HG03135 (cell line): ENCODE results near the gene LRRC25.
"Not testable (repeated sequence)": the region's sequence is repeated elsewhere in the genome, so short reads cannot be mapped to it uniquely, and the experiment has no call there.

Experiments
- ATAC-seq: cut with Tn5 transposase; IDR thresholded peaks from one replicate; pipeline ENCODE4 v1.9.1; 2021; ENCODE audit warnings: mild to moderate bottlenecking, moderate library complexity; ENCODE audit not compliant: unreplicated experiment

The LRRC25 gene

GRCh38 chr19:18383622-18384021, 13.8 kb downstream of the LRRC25 start:
- not testable (repeated sequence) for ATAC-seq

DNA sequence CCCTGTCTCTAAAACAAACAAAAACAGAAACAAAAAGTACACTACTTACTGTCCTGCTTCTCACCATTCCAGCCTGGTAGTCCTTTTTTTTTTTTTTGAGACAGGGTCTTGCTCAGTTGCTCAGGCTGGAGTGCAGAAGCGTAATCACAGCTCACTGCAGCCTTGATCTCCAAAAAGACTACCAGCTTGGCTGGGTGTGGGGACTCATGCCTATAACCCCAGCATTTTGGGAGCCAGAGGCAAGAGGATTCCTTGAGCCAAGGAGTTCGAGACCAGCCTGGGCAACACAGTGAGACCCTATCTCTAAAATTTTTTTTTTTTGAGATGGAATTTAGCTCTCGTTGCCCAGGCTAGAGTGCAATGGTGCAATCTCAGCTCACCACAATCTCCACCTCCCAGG, 16.6 kb downstream of the LRRC25 start:
- ATAC-seq, result no peak

GRCh38 chr19:18379803-18380747, 17.3 kb downstream of the LRRC25 start:
- no peak for ATAC-seq

DNA sequence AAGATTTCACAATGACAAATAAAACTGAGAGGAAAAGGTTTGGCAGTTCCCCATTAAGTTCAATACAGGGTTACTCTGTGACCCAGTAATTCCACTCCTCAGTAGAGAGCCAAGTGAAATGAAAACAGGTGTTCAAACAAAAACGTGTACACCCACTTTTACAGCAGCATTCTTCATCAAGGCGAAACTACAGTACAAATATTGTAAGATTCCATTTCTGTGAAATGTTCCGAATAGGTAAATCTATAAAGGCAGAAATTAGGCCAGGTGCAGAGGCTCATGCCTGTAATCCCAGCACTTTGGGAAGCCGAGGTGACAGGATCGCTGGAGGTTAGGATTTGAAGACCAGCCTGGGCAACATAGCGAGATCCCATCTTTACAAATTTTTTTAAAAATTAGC, 20.4 kb downstream of the LRRC25 start:
- no peak for ATAC-seq

DNA sequence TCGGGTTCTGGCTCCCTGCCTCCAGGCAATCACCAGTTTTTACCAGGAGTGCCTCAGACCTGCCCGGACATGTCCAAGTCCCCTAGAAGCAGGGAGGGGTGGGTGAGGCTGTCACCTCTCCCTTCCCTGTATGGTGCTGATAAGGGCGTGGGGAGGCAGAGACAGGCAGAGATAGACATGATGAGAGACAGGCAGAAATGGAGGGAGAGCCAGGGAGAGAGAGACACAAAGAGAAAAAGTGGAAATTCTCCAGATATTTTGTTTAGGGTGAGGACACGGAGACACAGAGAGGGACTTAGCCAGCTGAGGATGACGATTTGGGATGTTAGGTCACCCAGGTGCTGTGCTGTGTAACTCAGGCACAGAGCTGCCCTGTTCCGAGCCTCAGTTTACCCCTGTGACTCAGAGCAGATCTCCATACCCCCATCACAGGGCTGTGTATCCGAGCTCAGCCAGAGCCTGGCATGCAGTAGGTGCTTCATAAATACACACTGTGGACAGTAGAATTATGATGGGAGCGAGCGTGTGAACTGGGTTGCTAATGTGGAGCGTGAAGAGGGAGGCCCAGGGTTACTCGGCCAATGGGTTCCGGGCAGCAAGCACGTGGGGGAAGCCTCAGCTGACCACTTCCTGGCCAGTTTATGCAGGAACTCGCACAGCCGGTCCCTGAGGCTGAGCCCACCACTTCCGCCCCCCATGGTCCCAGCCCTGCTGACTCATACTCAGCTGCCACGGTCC, 23.4 kb downstream of the LRRC25 start:
- ATAC-seq, result peak; percentile 87

DNA sequence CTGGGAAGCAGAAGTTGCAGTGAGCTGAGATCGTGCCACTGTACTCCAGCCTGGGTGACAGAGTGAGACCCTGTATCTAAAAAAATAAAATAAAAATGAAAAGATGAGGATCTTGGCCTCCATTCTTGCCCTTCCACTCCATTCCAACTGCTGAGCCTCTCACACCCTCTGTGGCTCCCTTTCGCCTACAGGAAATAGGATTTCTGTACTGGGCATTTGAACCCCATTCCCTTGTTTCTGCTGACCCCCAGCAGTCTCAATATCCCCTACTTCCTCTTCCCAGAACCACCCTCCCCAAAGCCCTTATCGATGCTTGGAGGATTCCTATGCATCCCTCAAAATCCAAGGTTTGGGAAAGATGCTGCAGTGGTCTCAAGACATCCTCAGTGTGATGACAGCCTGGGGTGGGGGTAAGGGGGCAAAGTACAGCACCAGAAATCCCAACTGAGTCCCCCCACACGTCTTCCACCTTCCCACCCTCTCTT, 24.0 kb downstream of the LRRC25 start:
- ATAC-seq, result no peak

DNA sequence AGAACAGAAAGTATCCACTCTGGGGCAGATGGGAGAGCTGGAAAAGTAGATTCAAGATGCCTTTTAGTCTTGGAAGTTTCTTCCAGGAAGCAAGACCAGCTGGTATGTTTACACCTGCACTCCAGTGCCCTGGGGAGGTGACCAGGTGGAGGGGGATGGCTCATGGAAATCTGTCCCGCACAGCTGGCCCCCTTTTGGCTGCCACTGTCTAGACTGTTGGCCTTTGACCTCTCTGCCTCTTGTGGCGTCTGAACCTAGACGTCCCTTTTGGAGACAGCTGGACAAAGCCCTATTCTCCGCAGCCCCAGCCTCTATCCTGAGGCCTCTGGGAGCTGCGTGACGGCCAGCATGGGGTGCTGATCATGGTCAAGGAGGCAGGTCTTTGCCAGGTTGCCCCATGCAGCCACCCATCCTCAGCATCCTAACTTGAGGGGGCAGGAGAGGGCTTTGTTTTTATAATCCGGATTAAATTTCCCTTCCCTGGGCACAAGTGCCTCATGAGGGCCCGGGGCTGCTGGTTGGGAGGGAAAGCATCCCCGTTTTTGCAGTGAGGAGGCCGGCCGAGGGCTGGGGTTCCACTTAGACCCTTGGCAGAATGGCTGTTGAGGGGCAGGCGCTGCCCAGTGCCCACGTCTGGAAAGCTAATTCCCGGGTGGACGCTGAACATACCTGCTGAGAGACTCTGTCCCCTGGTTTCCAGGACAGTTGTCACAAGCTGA, 28.8 kb downstream of the LRRC25 start:
- no peak for ATAC-seq

DNA sequence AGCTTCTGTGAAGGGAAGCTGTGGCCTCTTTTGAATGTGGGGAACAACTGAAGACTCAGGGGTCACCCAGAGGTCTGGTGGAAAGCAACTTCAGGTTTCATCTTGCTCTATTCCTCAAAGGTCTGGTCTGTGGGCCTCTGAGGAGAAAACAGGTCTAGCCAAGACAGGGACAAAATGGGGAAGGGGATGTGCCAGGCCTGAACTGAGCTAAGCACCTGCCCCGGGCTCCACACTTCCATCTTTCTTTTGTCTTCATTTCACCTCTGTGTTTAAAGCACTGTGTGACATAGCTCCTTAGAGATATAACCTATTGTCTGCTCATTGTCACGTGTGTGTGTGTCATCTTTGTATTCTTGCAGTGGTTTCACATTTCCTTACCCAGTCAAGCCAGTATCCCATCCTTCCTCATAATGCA, 31.4 kb downstream of the LRRC25 start:
- ATAC-seq, result no peak

DNA sequence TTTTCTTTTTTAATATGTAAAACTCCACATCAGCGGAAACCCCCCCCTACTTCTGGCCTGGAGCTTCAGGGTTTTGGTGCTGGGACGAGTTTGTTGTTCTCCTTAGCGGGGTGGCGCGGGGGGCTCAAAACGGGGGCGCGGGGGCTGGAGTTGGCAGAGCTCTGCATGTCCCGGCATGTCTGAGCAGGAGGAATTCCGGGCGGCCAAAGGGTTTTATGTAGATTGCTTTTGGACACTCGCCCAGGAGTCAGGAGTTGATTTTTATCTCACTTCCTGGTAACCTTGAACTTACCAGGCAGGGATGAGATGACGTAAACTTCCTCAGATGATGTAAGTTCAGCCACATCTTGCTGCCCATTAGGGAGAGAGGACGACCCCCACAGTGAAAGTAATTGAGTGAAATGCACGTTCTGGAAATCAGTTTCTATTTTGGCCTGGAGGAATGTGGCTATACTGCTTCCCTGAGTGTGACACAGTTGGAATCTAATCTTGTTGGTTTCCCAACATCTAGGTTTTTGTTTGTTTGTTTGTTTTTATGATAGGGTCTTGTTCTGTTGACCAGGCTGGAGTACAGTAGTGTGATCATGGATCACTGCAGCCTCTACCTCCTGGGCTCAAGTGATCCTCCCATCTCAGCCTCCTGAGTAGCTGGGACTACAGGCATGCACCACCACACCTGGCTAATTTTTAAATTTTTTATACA, 32.4 kb downstream of the LRRC25 start:
- no peak for ATAC-seq

DNA sequence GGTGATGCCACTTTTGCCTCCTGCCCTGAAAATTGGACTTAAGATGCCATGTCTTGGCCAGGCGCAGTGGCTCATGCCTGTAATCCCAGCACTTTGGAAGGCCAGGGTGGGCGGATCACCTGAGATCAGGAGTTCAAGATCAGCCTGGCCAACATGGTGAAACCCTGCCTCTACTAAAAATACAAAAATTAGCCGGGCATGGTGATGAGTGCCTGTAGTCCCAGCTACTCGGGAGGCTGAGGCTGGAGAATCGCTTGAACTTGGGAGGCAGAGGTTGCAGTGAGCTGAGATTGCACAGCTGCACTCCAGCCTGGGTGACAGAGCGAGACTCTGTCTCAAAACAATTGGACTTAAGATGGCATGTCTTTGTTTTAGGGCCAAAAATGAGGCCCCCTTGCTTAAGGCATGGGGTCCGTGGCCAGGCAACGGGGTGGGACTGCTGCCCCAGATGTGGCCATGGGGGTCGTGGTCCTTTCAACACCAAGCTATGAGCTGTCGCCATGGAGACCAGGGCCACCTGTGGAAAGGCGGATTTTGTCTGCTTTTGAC, 33.1 kb downstream of the LRRC25 start:
- ATAC-seq, result not testable (repeated sequence)

DNA sequence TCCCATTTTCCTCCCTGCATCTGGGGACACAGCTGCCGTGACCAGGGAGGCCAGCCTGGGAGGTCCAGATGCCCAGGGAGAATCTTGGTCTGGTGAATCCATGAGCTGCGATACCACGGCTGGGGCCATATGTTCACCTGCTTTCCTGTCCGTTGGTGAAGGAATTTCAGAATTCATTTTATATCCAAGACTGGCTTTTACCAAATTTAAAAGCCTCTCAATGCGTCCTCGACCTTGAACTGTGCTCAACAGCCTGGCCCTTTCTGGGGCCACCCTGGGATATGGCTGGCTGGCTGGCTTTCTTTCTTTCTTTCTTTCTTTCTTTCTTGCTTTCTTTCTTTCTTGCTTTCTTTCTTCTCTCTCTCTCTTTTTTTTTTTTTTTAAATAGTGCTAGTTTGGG, 33.6 kb downstream of the LRRC25 start:
- ATAC-seq, result no peak

DNA sequence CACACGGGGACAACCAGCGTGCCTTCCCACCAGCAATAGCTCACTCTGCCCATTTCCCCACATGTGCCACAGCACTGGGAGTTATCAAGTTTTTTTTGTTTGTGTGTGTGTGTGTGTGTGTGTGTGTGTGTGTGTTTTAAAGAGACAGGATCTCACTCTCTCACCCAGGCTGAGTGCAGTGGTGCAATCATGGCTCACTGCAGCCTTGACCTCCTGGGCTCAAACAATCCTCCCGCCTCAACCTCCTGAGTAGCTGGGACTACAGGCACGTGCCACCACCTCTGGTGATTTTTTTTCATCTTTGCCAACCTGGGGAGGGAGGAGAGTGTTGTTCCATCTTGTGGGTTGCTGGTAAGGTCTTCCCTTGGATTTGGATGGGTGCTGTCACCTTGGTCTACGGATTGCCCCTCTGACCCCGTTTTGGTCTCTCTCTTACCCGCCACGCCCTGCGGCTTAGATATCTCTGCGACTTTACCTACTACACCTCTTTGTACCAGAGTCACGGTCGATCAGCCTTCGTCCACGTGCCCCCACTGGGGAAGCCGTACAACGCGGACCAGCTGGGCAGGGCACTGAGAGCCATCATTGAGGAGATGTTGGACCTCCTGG, 34.4 kb downstream of the LRRC25 start:
- ATAC-seq, result no peak

- ATAC-seq, result no peak
Measured at GRCh38 chr19:18361646-18362045, 35.8 kb downstream of the LRRC25 start.

- ATAC-seq, result no peak
Measured at GRCh38 chr19:18357041-18357440, 40.4 kb downstream of the LRRC25 start.

DNA sequence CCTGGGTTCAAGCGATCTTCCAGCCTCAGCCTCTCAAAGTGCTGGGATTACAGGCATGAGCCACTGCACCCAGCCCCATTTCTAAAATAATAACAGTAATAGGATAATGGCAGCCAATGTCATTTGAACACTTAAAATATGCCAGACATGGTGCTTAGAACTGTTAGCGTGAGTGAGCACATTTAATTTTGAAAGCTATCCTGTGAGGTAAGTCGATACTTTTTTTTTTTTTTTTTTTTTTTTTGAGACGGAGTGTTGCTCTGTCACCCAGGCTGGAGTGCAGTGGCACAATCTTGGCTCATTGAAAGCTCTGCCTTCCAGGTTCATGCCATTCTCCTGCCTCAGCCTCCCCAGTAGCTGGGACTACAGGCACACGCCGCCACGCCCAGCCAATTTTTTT, 42.7 kb downstream of the LRRC25 start:
- ATAC-seq, result not testable (repeated sequence)

GRCh38 chr19:18353378-18354005, 43.9 kb downstream of the LRRC25 start:
- ATAC-seq, result no peak

- ATAC-seq, result no peak
Measured at GRCh38 chr19:18351544-18351943, 45.9 kb downstream of the LRRC25 start.

- no peak for ATAC-seq
Measured at GRCh38 chr19:18350490-18350889, 46.9 kb downstream of the LRRC25 start.

- no peak for ATAC-seq
Measured at GRCh38 chr19:18349524-18350128, 47.8 kb downstream of the LRRC25 start.
